ENCODE measurements around the gene ELP4.

Gene ELP4

GRCh38 chr11:31806928-31807798 lies 297.6 kb downstream of the ELP4 start:
- TF ChIP-seq GATA2 (IDR thresholded peaks at IDR 0.05; ENCODE audit: low read depth, low read length) (no peak), GATA3 (IDR thresholded peaks at IDR 0.05; ENCODE audit: low read depth, low read length) (no peak)

GRCh38 chr11:31807799-31808667 lies 298.5 kb downstream of the ELP4 start:
- TF ChIP-seq GATA3 (IDR thresholded peaks at IDR 0.05; ENCODE audit: low read depth, low read length) (no peak), GATA2 (IDR thresholded peaks at IDR 0.05; ENCODE audit: low read depth, low read length) (no peak)

GRCh38 chr11:31808721-31809540 lies 299.4 kb downstream of the ELP4 start:
- no peak for TF ChIP-seq GATA3 (IDR thresholded peaks at IDR 0.05; ENCODE audit: low read depth, low read length)
- no peak for TF ChIP-seq GATA2 (IDR thresholded peaks at IDR 0.05; ENCODE audit: low read depth, low read length)

- no peak for TF ChIP-seq GATA2 (IDR thresholded peaks at IDR 0.05; ENCODE audit: low read depth, low read length)
- TF ChIP-seq GATA3 (IDR thresholded peaks at IDR 0.05; ENCODE audit: low read depth, low read length): no peak
These were observed 299.9 kb downstream of the ELP4 start for GRCh38 chr11:31809541-31809856.

GRCh38 chr11:31809857-31810778 lies 300.6 kb downstream of the ELP4 start:
- no peak for TF ChIP-seq GATA2 (IDR thresholded peaks at IDR 0.05; ENCODE audit: low read depth, low read length)
- TF ChIP-seq GATA3 (IDR thresholded peaks at IDR 0.05; ENCODE audit: low read depth, low read length): no peak

- TF ChIP-seq GATA3 (IDR thresholded peaks at IDR 0.05; ENCODE audit: low read depth, low read length) (no peak), GATA2 (IDR thresholded peaks at IDR 0.05; ENCODE audit: low read depth, low read length) (no peak)
These were observed 301.4 kb downstream of the ELP4 start, which contains the start of gene PAX6 for GRCh38 chr11:31810779-31811647. Gene PAX6 (minus strand): TSS chr11:31811322. CDS start chr11:31806411, 4,911 bp downstream.

- no peak for TF ChIP-seq GATA2 (IDR thresholded peaks at IDR 0.05; ENCODE audit: low read depth, low read length)
- TF ChIP-seq GATA3 (IDR thresholded peaks at IDR 0.05; ENCODE audit: low read depth, low read length): no peak
These were observed 303.1 kb downstream of the ELP4 start for GRCh38 chr11:31812383-31813381.

- TF ChIP-seq GATA3 (IDR thresholded peaks at IDR 0.05; ENCODE audit: low read depth, low read length) (no peak), GATA2 (IDR thresholded peaks at IDR 0.05; ENCODE audit: low read depth, low read length) (no peak)
These were observed 304.0 kb downstream of the ELP4 start for GRCh38 chr11:31813391-31814175.

- no peak for TF ChIP-seq GATA3 (IDR thresholded peaks at IDR 0.05; ENCODE audit: low read depth, low read length)
- TF ChIP-seq GATA2 (IDR thresholded peaks at IDR 0.05; ENCODE audit: low read depth, low read length): no peak
These were observed 304.8 kb downstream of the ELP4 start for GRCh38 chr11:31814176-31814868.

Data from SH-SY5Y (cell line).